PC-9 (cell line): Measurements from ENCODE around the gene POC5. TPM values are rescaled to one million over a fixed set of nuclear protein-coding genes. Genes with fewer than 3 reads are reported as not detected.

Experiments
- BruUV-seq: library from RNA; stranded (reverse); fragments of 400-500 nt; replicated peaks from 2 replicates; lab custom pipeline; 2021; lab: Mats Ljungman, UMichigan
- CTCF ChIA-PET: fragments of 300-600 bp; sonication (Branson Sonifier 250); formaldehyde crosslinking; loops from one replicate; lab custom pipeline; 2022; ENCODE audit warnings: antibody characterized with exemption; lab: Charles Lee
- POLR2A ChIA-PET: fragments of 300-600 bp; sonication (Branson Sonifier 250); formaldehyde crosslinking; loops from one replicate; lab custom pipeline; 2022; ENCODE audit warnings: antibody characterized with exemption; ENCODE audit not compliant: unreplicated experiment; lab: Charles Lee
- DNase-seq, 2 experiments: peaks; one replicate each; pipeline versions ENCODE4 v3.0.0 to v3.0.0-alpha.2; 2015 to 2022; ENCODE audit warnings: mixed read lengths in 1 of 2
- H2AFZ ChIP-seq: fragments of 200-600 bp; sonication (generic); 2 replicates; pipeline ENCODE4 v1.8.1; 2017; ENCODE audit warnings: antibody characterized with exemption
- H3F3A ChIP-seq: fragments of 200-600 bp; sonication (generic); 2 replicates; pipeline ENCODE4 v1.8.1; 2017; ENCODE audit warnings: antibody characterized with exemption, mild to moderate bottlenecking, low read depth; ENCODE audit not compliant: insufficient read depth
- H3K27ac ChIP-seq: fragments of 200-600 bp; sonication (generic); 2 replicates; pipeline ENCODE4 v1.6.1; 2016; ENCODE audit warnings: mixed run types
- H3K27me3 ChIP-seq: fragments of 200-600 bp; sonication (generic); 2 replicates; pipeline ENCODE4 v1.6.1; 2016; ENCODE audit warnings: low read depth, mixed run types; ENCODE audit not compliant: insufficient read depth
- H3K36me3 ChIP-seq: fragments of 200-600 bp; sonication (generic); 2 replicates; pipeline ENCODE4 v1.6.1; 2016; ENCODE audit warnings: low read depth, mixed run types
- H3K4me1 ChIP-seq: fragments of 200-600 bp; sonication (generic); replicated peaks from 2 replicates; pipeline ENCODE4 v1.6.1; 2016; ENCODE audit warnings: mixed run types; ENCODE audit not compliant: insufficient read depth
- H3K4me2 ChIP-seq: fragments of 200-600 bp; sonication (generic); 2 replicates; pipeline ENCODE4 v1.6.1; 2017; ENCODE audit warnings: mixed run types
- H3K4me3 ChIP-seq: fragments of 200-600 bp; sonication (generic); 2 replicates; pipeline ENCODE4 v1.6.1; 2016; ENCODE audit warnings: mixed run types
- H3K79me2 ChIP-seq: fragments of 200-600 bp; sonication (generic); 2 replicates; pipeline ENCODE4 v1.6.1; 2017; ENCODE audit warnings: low read depth, mixed run types
- H3K9me2 ChIP-seq: fragments of 200-600 bp; sonication (generic); 2 replicates; pipeline ENCODE4 v1.8.1; 2017; ENCODE audit warnings: mild to moderate bottlenecking; ENCODE audit not compliant: insufficient read depth
- H3K9me3 ChIP-seq: fragments of 200-600 bp; sonication (generic); 2 replicates; pipeline ENCODE4 v1.8.1; 2016; ENCODE audit warnings: low read depth; ENCODE audit not compliant: insufficient read depth
- H4K20me1 ChIP-seq: fragments of 200-600 bp; sonication (generic); 2 replicates; pipeline ENCODE4 v1.8.1; 2017; ENCODE audit not compliant: insufficient read depth
- CTCF ChIP-seq: fragments of 200-600 bp; sonication (generic); conservative IDR thresholded peaks from 2 replicates; pipeline ENCODE4 v1.6.1; 2017; ENCODE audit warnings: mixed run types, antibody characterized with exemption, mild to moderate bottlenecking, moderate library complexity
- EZH2 ChIP-seq: fragments of 200-600 bp; sonication (generic); IDR thresholded peaks from 2 replicates; pipeline ENCODE4 v1.8.0; 2017; ENCODE audit warnings: antibody characterized with exemption, low read depth
- intact Hi-C: fragments of 100-400 bp; cut with micrococcal nuclease; formaldehyde crosslinking; loops from one replicate; pipeline ENCODE4 v1.10.0; 2022; ENCODE audit not compliant: unreplicated experiment
- total RNA-seq: library from RNA; stranded (reverse); gene quantifications from 2 replicates; pipeline ENCODE4 v1.2.3, GENCODE V29; 2021

The POC5 gene
- total RNA-seq, 1 experiment from 2014 or later = 13.1 TPM

DNA sequence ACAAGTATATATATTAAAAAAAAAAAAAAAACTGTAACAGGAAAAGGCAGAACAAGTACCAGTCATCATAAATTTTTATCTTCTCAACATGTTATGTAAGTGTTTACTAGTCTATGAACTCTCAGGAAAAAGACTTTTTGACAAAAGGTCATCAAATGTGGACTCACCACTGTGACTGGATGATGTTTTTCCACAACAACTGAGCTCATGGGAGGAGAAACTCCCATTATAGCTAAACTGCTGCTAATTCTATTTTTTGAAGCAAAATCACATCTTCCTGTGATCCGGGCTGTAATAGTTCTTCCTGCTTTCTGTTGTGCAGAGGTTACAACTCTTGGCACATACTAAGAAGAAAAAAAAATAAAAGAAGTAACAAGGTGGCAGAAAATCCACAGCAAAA, 39.6 kb downstream of the POC5 start:
- Histone ChIP-seq H3K4me1 (peaks cover 5% of the 10 kb centered on the region; the same call in 1 of the 2 replicates), H3K27ac (no peak overlapping the region), H3K4me3 (no peak overlapping the region), H3K27me3 (no peaks in the 10 kb centered on the region), H3K9me3 (no peaks in the 10 kb centered on the region), H4K20me1 (no peaks in the 10 kb centered on the region), H3F3A (peaks cover 6% of the 10 kb centered on the region), H3K79me2 (no peaks in the 10 kb centered on the region), H3K9me2 (no peaks in the 10 kb centered on the region), H2AFZ (no peak overlapping the region), H3K4me2 (no peak overlapping the region), H3K36me3 (0 out of 2 replicates have a peak, but pooled peaks cover 5% of the 10 kb centered on the region)
- TF ChIP-seq EZH2 = no peak
- TF ChIP-seq CTCF = no peak
- no peak for DNase-seq
- ChIA-PET POLR2A (interaction anchor here (0.5 to 0.7 kb wide), 2 partner anchors 371 to 1970 kb away, joined by 3 to 5 read pairs; no protein-coding TSS in a partner anchor), CTCF (no interaction called here)
- intact Hi-C loops = loop anchor here (5.0 kb wide), 1 partner anchor 165 kb away; the partner anchor contains the start of genes CERT1 and POLK
- no TSS peak for BruUV-seq

DNA sequence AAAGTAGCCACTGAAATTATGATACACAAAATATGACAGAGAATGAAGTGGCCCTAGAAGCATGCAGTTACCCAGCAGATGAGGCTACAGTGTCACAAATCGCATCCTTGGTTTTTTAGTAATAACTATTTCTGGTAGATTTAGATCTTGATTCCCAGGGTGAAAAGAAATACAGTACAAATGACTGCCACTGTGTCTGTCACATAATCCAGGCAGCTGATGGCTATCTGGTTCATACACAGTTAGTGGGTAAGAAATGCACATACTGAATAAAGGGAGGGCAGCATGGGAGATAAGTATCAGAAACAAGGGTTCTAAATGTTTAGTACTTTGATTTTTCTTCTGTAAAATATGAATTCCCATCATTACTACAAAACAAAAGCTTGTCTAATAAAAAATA, 41.5 kb downstream of the POC5 start:
- Histone ChIP-seq H4K20me1 (no peaks in the 10 kb centered on the region), H3K4me2 (no peak overlapping the region), H3K4me3 (no peak overlapping the region), H3K9me3 (no peaks in the 10 kb centered on the region), H2AFZ (no peak overlapping the region), H3K27me3 (no peaks in the 10 kb centered on the region), H3K4me1 (0 out of 2 replicates have a peak, but pooled peaks cover under 1% of the 10 kb centered on the region), H3K36me3 (0 out of 2 replicates have a peak, but pooled peaks cover 5% of the 10 kb centered on the region), H3K79me2 (no peaks in the 10 kb centered on the region), H3K9me2 (no peaks in the 10 kb centered on the region), H3K27ac (no peak overlapping the region), H3F3A (no peaks in the 10 kb centered on the region; the same call in 1 of the 2 replicates)
- BruUV-seq = no TSS peak
- DNase-seq = no peak
- intact Hi-C loops = loop anchor here (5.0 kb wide), 1 partner anchor 163 kb away; the partner anchor contains the start of genes CERT1 and POLK
- TF ChIP-seq CTCF = no peak
- TF ChIP-seq EZH2 = no peak
- CTCF ChIA-PET = interaction anchor here (0.5 kb wide), 1 partner anchor 1737 kb away, joined by 4 read pairs; no protein-coding TSS in a partner anchor
- POLR2A ChIA-PET = no interaction called here

DNA sequence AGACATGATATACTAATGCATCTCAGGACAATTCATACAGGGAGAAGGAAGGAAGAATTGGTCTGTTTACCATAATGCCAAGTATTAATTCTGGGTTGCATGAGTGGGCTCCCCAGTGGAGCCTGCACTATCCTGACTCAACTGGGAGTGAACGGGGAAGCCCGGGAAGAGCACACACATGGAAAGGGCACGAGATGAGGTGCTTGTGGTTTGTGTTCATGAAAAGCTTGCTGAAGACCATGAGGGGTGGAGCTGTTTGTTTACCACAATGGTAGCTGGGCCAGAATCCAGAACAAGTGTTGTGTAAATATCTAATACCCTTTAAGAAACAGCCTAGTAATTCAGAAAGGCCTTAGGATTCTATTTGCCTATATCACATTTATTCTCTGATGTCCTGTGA, 44.6 kb downstream of the POC5 start:
- no peak for DNase-seq
- no peak overlapping the region for H2AFZ ChIP-seq
- no peak overlapping the region for H3K4me3 ChIP-seq
- peaks cover 20% of the 10 kb centered on the region for H3K4me1 ChIP-seq
- H3K9me3 ChIP-seq = no peaks in the 10 kb centered on the region
- H3F3A ChIP-seq = peaks cover 13% of the 10 kb centered on the region
- H3K27ac ChIP-seq = no peak overlapping the region
- TF ChIP-seq EZH2 = no peak
- no peaks in the 10 kb centered on the region for H3K27me3 ChIP-seq
- H3K9me2 ChIP-seq = no peaks in the 10 kb centered on the region
- BruUV-seq = no TSS peak
- ChIA-PET POLR2A (no interaction called here), CTCF (no interaction called here)
- H3K4me2 ChIP-seq = no peak overlapping the region
- intact Hi-C loops = no loop called here
- H3K79me2 ChIP-seq = no peaks in the 10 kb centered on the region
- 0 out of 2 replicates have a peak, but pooled peaks cover 5% of the 10 kb centered on the region for H3K36me3 ChIP-seq
- H4K20me1 ChIP-seq = no peaks in the 10 kb centered on the region
